Neural crest cell (in vitro differentiated cells): ENCODE results near the gene XRN2. TPM values are rescaled to one million over a fixed set of nuclear protein-coding genes. Genes with fewer than 3 reads are reported as not detected.

ENCODE experiments used
- DNase-seq: peaks from one replicate; pipeline ENCODE4 v3.0.0; 2021; ENCODE audit warnings: low read depth, mixed read lengths, low spot score
- H3K27ac Mint-ChIP-seq: one replicate; pipeline ENCODE4 v1.8.0; 2021; ENCODE audit warnings: mild to moderate bottlenecking, mixed read lengths; ENCODE audit not compliant: unreplicated experiment
- H3K27me3 Mint-ChIP-seq: 2 replicates; pipeline ENCODE4 v1.8.0; 2021; ENCODE audit warnings: low read depth, mild to moderate bottlenecking, mixed read lengths
- H3K36me3 Mint-ChIP-seq: 2 replicates; pipeline ENCODE4 v1.8.0; 2021; ENCODE audit warnings: low read depth, mild to moderate bottlenecking, mixed read lengths
- H3K4me1 Mint-ChIP-seq: 2 replicates; pipeline ENCODE4 v1.8.0; 2021; ENCODE audit warnings: mixed read lengths
- H3K4me3 Mint-ChIP-seq: one replicate; pipeline ENCODE4 v1.8.0; 2021; ENCODE audit warnings: mild to moderate bottlenecking, mixed read lengths
- H3K9me3 Mint-ChIP-seq: 2 replicates; pipeline ENCODE4 v1.8.0; 2021; ENCODE audit warnings: mixed read lengths
- CTCF ChIP-seq: fragments of 200-600 bp; sonication (generic); conservative IDR thresholded peaks from 2 replicates; pipeline ENCODE4 v1.5.0; 2021; ENCODE audit warnings: antibody characterized with exemption, mild to moderate bottlenecking
- total RNA-seq: library from RNA; stranded (reverse); gene quantifications from 2 replicates; pipeline ENCODE4 v1.2.1, GENCODE V29; 2021

The XRN2 gene
- total RNA-seq, 1 donor from 2014 or later = 101 TPM

GRCh38 chr20:21387528-21387927 lies 84.4 kb downstream of the XRN2 start:
- H3K27ac Mint-ChIP-seq = no peak overlapping the region
- no peak for DNase-seq
- peaks cover 30% of the 10 kb centered on the region for H3K4me1 Mint-ChIP-seq
- H3K4me3 Mint-ChIP-seq = no peak overlapping the region
- H3K36me3 Mint-ChIP-seq = peaks cover 23% of the 10 kb centered on the region
- no peak for TF ChIP-seq CTCF
- peaks cover 39% of the 10 kb centered on the region for H3K27me3 Mint-ChIP-seq
- H3K9me3 Mint-ChIP-seq = no peaks in the 10 kb centered on the region

GRCh38 chr20:21388566-21388965 lies 85.4 kb downstream of the XRN2 start:
- peaks cover 23% of the 10 kb centered on the region for H3K4me1 Mint-ChIP-seq
- H3K27ac Mint-ChIP-seq = no peak overlapping the region
- no peaks in the 10 kb centered on the region for H3K9me3 Mint-ChIP-seq
- H3K4me3 Mint-ChIP-seq = no peak overlapping the region
- DNase-seq = no peak
- H3K27me3 Mint-ChIP-seq = peaks cover 49% of the 10 kb centered on the region
- TF ChIP-seq CTCF = no peak
- peaks cover 22% of the 10 kb centered on the region for H3K36me3 Mint-ChIP-seq

DNA sequence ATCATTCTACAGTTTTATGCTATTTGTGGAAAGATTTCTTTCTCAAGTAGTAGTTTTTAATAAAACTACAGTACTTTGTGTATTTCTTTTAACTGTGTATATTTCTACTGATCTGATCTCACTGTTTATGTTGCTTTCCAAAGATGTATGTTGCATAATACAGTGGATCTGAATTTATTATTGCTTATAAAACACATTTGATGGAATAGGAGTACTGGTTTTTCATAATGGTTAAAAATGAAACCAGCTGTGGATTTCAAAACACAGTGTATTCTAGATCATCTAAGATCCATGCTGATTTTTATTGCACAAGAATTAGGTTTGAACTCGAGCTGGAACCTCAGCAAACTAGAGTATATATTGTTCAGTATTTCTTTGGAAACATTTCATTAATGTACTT lies 86.2 kb downstream of the XRN2 start:
- peaks cover 57% of the 10 kb centered on the region for H3K27me3 Mint-ChIP-seq
- no peaks in the 10 kb centered on the region for H3K9me3 Mint-ChIP-seq
- no peak for DNase-seq
- H3K4me1 Mint-ChIP-seq = peaks cover 19% of the 10 kb centered on the region
- peaks cover 18% of the 10 kb centered on the region for H3K36me3 Mint-ChIP-seq
- TF ChIP-seq CTCF = no peak
- no peak overlapping the region for H3K27ac Mint-ChIP-seq
- H3K4me3 Mint-ChIP-seq = no peak overlapping the region

DNA sequence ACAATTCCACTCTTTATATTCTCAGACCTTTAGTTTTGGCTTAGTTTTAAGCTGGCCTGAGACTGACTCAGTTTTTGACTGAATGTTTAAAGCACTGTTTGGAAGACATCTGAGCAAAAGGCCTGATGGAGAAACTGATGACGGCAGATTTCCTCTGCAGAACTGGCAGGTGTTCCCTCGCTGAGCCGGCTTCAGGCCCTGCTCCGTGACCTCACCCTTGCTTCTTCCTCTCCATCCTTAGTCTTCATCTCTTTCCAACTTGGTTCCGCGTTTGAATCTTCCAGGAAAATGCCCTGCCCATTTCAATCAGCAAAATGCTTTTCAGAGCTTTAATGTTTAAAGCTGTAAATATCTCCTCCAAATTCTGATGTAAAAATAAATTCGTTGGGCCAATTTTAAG lies 87.6 kb downstream of the XRN2 start:
- no peak for DNase-seq
- H3K4me3 Mint-ChIP-seq = no peak overlapping the region
- TF ChIP-seq CTCF = no peak
- H3K36me3 Mint-ChIP-seq = peaks cover 18% of the 10 kb centered on the region
- no peak overlapping the region for H3K27ac Mint-ChIP-seq
- H3K4me1 Mint-ChIP-seq = peaks cover 15% of the 10 kb centered on the region
- no peaks in the 10 kb centered on the region for H3K9me3 Mint-ChIP-seq
- H3K27me3 Mint-ChIP-seq = peaks cover 71% of the 10 kb centered on the region

GRCh38 chr20:21391185-21391971 lies 88.2 kb downstream of the XRN2 start:
- Mint-ChIP-seq H3K36me3 (peaks cover 18% of the 10 kb centered on the region), H3K27me3 (peaks cover 74% of the 10 kb centered on the region), H3K9me3 (no peaks in the 10 kb centered on the region), H3K4me1 (peaks cover 10% of the 10 kb centered on the region), H3K4me3 (peak overlapping the region; percentile 21), H3K27ac (no peak overlapping the region)
- DNase-seq = no peak
- no peak for TF ChIP-seq CTCF
